ENCODE data around the gene DDX56. TPM values are rescaled to one million over a fixed set of nuclear protein-coding genes. Genes with fewer than 3 reads are reported as not detected.

Gene DDX56
- total RNA-seq, 1 donor from 2014 or later, result 45.8 TPM

- no peak for TF ChIP-seq CTCF (IDR thresholded peaks at IDR 0.05)
- Histone ChIP-seq H3K27me3 (ENCODE audit: low read depth) (no peaks in the 10 kb centered on the region), H3K4me1 (peaks cover 41% of the 10 kb centered on the region), H3K36me3 (peaks cover 52% of the 10 kb centered on the region), H3K27ac (no peak overlapping the region), H3K4me3 (no peak overlapping the region), H3K9me3 (no peaks in the 10 kb centered on the region)
- intact Hi-C loops (cut with DNase I), result no loop called here
- no peak for ATAC-seq
- DNase-seq, result no peak
Observed at GRCh38 chr7:44576228-44576627, 2.5 kb upstream of the DDX56 start.

- H3K4me3 ChIP-seq, result no peak overlapping the region
- intact Hi-C loops (cut with DNase I), result no loop called here
- H3K9me3 ChIP-seq, result no peaks in the 10 kb centered on the region
- H3K27me3 ChIP-seq (ENCODE audit: low read depth), result no peaks in the 10 kb centered on the region
- peaks cover 29% of the 10 kb centered on the region for H3K4me1 ChIP-seq
- no peak overlapping the region for H3K27ac ChIP-seq
- ATAC-seq (no peak), DNase-seq (no peak)
- H3K36me3 ChIP-seq, result peaks cover 54% of the 10 kb centered on the region
- TF ChIP-seq CTCF (IDR thresholded peaks at IDR 0.05), result no peak
Observed at GRCh38 chr7:44575054-44575453, 1.3 kb upstream of the DDX56 start.

- no peaks in the 10 kb centered on the region for H3K27me3 ChIP-seq (ENCODE audit: low read depth)
- H3K36me3 ChIP-seq, result peaks cover 54% of the 10 kb centered on the region
- no peak for TF ChIP-seq CTCF (IDR thresholded peaks at IDR 0.05)
- DNase-seq (no peak), ATAC-seq (no peak)
- H3K27ac ChIP-seq, result peak overlapping the region; percentile 88
- intact Hi-C loops (cut with DNase I), result no loop called here
- peak overlapping the region; percentile 94 for H3K4me3 ChIP-seq
- no peaks in the 10 kb centered on the region for H3K9me3 ChIP-seq
- peaks cover 23% of the 10 kb centered on the region for H3K4me1 ChIP-seq
Observed at GRCh38 chr7:44574287-44574872, 672 bp upstream of the DDX56 start.

GRCh38 chr7:44572771-44573170 lies 937 bp downstream of the DDX56 start:
- no peaks in the 10 kb centered on the region for H3K27me3 ChIP-seq (ENCODE audit: low read depth)
- no peak for DNase-seq
- no peak for TF ChIP-seq CTCF (IDR thresholded peaks at IDR 0.05)
- peaks cover 23% of the 10 kb centered on the region for H3K4me1 ChIP-seq
- peak overlapping the region; percentile 88 for H3K27ac ChIP-seq
- peaks cover 54% of the 10 kb centered on the region for H3K36me3 ChIP-seq
- intact Hi-C loops (cut with DNase I), result no loop called here
- H3K4me3 ChIP-seq, result peak overlapping the region; percentile 94
- no peaks in the 10 kb centered on the region for H3K9me3 ChIP-seq
- no peak for ATAC-seq

GRCh38 chr7:44569959-44570358 lies 3.7 kb downstream of the DDX56 start:
- intact Hi-C loops (cut with DNase I), result no loop called here
- Histone ChIP-seq H3K9me3 (no peaks in the 10 kb centered on the region), H3K4me1 (peaks cover 21% of the 10 kb centered on the region), H3K4me3 (no peak overlapping the region), H3K36me3 (peaks cover 79% of the 10 kb centered on the region), H3K27ac (no peak overlapping the region), H3K27me3 (ENCODE audit: low read depth) (no peaks in the 10 kb centered on the region)
- DNase-seq (no peak), ATAC-seq (no peak)
- no peak for TF ChIP-seq CTCF (IDR thresholded peaks at IDR 0.05)
